Fibroblast of the conjunctiva (primary cell): Measurements from ENCODE around the gene GNGT2.

ENCODE experiments used
- DNase-seq: peaks from one replicate; pipeline ENCODE4 v3.0.0-alpha.2; 2010; ENCODE audit warnings: low read depth

The GNGT2 gene

GRCh38 chr17:49210158-49211029 is at the start of gene GNGT2, which contains the start of gene ABI3:
Gene GNGT2 (minus strand): TSS chr17:49210574. CDS start chr17:49207422, 3,152 bp downstream.
Gene ABI3 (plus strand): TSS chr17:49210707. CDS start chr17:49210725, 18 bp downstream.
- DNase-seq, result no peak

- no peak for DNase-seq
Observed at GRCh38 chr17:49259663-49260010, 49.3 kb upstream of the GNGT2 start.

GRCh38 chr17:49258394-49258793 is 48.0 kb upstream of the GNGT2 start:
- no peak for DNase-seq

- no peak for DNase-seq
Observed at GRCh38 chr17:49255125-49255524, 44.8 kb upstream of the GNGT2 start.

GRCh38 chr17:49254066-49254465 is 43.7 kb upstream of the GNGT2 start:
- DNase-seq, result no peak

- DNase-seq, result no peak
Observed at GRCh38 chr17:49252148-49252695, 41.8 kb upstream of the GNGT2 start.

- no peak for DNase-seq
Observed at GRCh38 chr17:49249890-49250522, 39.6 kb upstream of the GNGT2 start.

- no peak for DNase-seq
Observed at GRCh38 chr17:49249292-49249794, 39.0 kb upstream of the GNGT2 start.

GRCh38 chr17:49247944-49248343 is 37.6 kb upstream of the GNGT2 start:
- no peak for DNase-seq

GRCh38 chr17:49244839-49245238 is 34.5 kb upstream of the GNGT2 start:
- DNase-seq, result no peak

GRCh38 chr17:49242813-49243212 is 32.4 kb upstream of the GNGT2 start:
- no peak for DNase-seq

- no peak for DNase-seq
Observed at GRCh38 chr17:49241692-49242397, 31.5 kb upstream of the GNGT2 start.

- no peak for DNase-seq
Observed at GRCh38 chr17:49241040-49241439, 30.7 kb upstream of the GNGT2 start.

- no peak for DNase-seq
Observed at GRCh38 chr17:49240619-49241018, 30.2 kb upstream of the GNGT2 start.

- no peak for DNase-seq
Observed at GRCh38 chr17:49239963-49240362, 29.6 kb upstream of the GNGT2 start.

- DNase-seq, result no peak
Observed at GRCh38 chr17:49235896-49236295, 25.5 kb upstream of the GNGT2 start.

- DNase-seq, result no peak
Observed at GRCh38 chr17:49234509-49235080, 24.2 kb upstream of the GNGT2 start.

- DNase-seq, result no peak
Observed at GRCh38 chr17:49231563-49231894, 21.2 kb upstream of the GNGT2 start.

- DNase-seq, result peak; percentile 40
Observed at GRCh38 chr17:49230636-49231562, 20.5 kb upstream of the GNGT2 start, which contains the start of gene PHOSPHO1. Gene PHOSPHO1 (minus strand): TSS chr17:49230787. CDS start chr17:49226691, 4,096 bp downstream.

- DNase-seq, result no peak
Observed at GRCh38 chr17:49229805-49230600, 19.6 kb upstream of the GNGT2 start.
